ENCODE results near the gene EMID1.

DNA sequence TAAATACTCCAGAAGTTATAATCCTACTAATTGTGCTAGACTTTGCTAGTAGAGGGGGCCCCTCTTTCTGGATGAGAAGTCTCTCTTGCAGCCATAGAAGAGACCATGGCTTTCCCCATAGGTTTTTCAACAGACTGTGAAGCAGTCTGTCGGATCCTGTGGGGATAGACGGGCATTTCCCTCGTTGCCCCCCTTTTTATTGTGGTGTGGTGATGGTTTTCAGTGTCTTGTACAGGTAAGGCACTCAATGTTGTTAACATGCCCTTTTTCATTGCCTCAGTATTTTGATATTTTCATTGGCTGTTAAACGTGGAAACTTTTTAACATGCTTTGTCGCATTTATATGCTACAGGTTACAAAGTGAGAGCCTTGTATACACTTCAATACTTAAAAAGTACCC lies 84.4 kb downstream of the EMID1 start:
- TF ChIP-seq, protein P1, sequence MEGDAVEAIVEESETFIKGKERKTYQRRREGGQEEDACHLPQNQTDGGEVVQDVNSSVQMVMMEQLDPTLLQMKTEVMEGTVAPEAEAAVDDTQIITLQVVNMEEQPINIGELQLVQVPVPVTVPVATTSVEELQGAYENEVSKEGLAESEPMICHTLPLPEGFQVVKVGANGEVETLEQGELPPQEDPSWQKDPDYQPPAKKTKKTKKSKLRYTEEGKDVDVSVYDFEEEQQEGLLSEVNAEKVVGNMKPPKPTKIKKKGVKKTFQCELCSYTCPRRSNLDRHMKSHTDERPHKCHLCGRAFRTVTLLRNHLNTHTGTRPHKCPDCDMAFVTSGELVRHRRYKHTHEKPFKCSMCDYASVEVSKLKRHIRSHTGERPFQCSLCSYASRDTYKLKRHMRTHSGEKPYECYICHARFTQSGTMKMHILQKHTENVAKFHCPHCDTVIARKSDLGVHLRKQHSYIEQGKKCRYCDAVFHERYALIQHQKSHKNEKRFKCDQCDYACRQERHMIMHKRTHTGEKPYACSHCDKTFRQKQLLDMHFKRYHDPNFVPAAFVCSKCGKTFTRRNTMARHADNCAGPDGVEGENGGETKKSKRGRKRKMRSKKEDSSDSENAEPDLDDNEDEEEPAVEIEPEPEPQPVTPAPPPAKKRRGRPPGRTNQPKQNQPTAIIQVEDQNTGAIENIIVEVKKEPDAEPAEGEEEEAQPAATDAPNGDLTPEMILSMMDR (IDR thresholded peaks at IDR 0.05), result no peak
- TF ChIP-seq EZH2 (IDR thresholded peaks at IDR 0.05) (no peak), EZH2phosphoT487 (IDR thresholded peaks at IDR 0.05) (no peak)

Measured in neural progenitor cell (in vitro differentiated cells).